ENCODE data around the gene MEIOSIN. TPM values are rescaled to one million over a fixed set of nuclear protein-coding genes. Genes with fewer than 3 reads are reported as not detected.

MEIOSIN gene
- total and polyA plus RNA-seq, 9 of the 15 experiments (the other 6 are each of a cell fraction or from before 2014, with no cell fraction given) = 0.06 to 2.0 (median 0.76) TPM

DNA sequence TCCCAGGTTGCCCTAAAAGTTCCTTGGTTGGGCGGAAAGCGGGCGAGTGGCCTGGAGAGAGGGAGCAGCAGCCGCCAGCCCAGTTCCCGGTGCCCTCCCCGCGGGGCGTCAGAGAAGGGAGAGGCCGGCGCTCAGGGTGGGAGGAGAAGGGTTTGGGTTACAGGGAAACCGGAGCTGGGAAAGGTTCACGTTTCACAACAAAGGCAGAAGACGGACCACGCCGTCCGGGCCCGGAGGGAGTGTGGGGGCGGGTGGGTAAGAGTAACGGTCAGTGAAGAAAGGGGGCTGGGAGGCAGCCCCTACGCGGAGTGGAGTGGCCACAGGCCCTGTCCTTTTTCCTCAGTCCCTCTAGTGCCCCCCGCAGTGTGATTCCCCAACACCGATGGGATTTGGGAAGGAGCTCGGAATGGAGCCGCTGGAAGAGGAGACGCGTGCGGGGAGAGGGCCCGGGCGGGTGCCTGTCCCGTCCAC, 34.2 kb downstream of the MEIOSIN start (continued):
- TF ChIP-seq ZNF512 (tag; IDR thresholded peaks at IDR 0.05) (no peak), RB1 (IDR thresholded peaks at IDR 0.05; ENCODE audit: low read depth) (0 out of 2 replicates have a peak, but pooled peaks have one; percentile 11), TGIF2 (CRISPR knock-in tag; IDR thresholded peaks at IDR 0.05) (0 out of 2 replicates have a peak, but pooled peaks have one; percentile 55), CHD1 (IDR thresholded peaks at IDR 0.05; ENCODE audit: low read length) (no peak), KDM1A (IDR thresholded peaks at IDR 0.05) (no peak), FUS (optimal IDR thresholded peaks at IDR 0.05; ENCODE audit: low read depth, low read length) (no peak), MLX (CRISPR knock-in tag; conservative IDR thresholded peaks at IDR 0.05) (no peak), EGR1 (conservative IDR thresholded peaks at IDR 0.05) (peak; percentile 92), BMI1 (IDR thresholded peaks at IDR 0.05; ENCODE audit: low read length) (no peak), TSC22D4 (tag; IDR thresholded peaks at IDR 0.05) (no peak), ZNF311 (CRISPR knock-in tag; IDR thresholded peaks at IDR 0.05) (no peak), ZBTB7A (IDR thresholded peaks at IDR 0.05; ENCODE audit: borderline replicate concordance, control insufficient read depth, low read depth, low read length) (peak; percentile 58; the same call in 1 of the 2 replicates), ADNP (tag; IDR thresholded peaks at IDR 0.05) (no peak), ERF (CRISPR knock-in tag; IDR thresholded peaks at IDR 0.05) (no peak), TRIM28 (IDR thresholded peaks at IDR 0.05) (no peak), CREB1 (IDR thresholded peaks at IDR 0.05) (no peak), CREB1 (CRISPR knock-in tag; IDR thresholded peaks at IDR 0.05) (peak; percentile 30; the same call in 1 of the 2 replicates), SAP30 (IDR thresholded peaks at IDR 0.05; ENCODE audit: borderline replicate concordance, insufficient read depth, low read depth, low read length, poor library complexity, severe bottlenecking) (peak; percentile 47), HDAC1 (IDR thresholded peaks at IDR 0.05) (no peak), YBX1 (IDR thresholded peaks at IDR 0.05) (no peak), SMARCE1 (IDR thresholded peaks at IDR 0.05) (peak; percentile 28; the same call in 1 of the 2 replicates), NCOA2 (IDR thresholded peaks at IDR 0.05; ENCODE audit: partially characterized antibody in 2 of 2) (no peak), NCOR1 (IDR thresholded peaks at IDR 0.05) (no peak; the same call in 1 of the 2 replicates), USF2 (CRISPR knock-in tag; IDR thresholded peaks at IDR 0.05) (no peak), POLR2AphosphoS2 (IDR thresholded peaks at IDR 0.05; ENCODE audit: low read length) (no peak), GABPB2 (CRISPR knock-in tag; conservative IDR thresholded peaks at IDR 0.05) (no peak), NR2C1 (IDR thresholded peaks at IDR 0.05) (no peak), NR2C1 (tag; IDR thresholded peaks at IDR 0.05) (no peak), ZNF79 (CRISPR knock-in tag; IDR thresholded peaks at IDR 0.05; ENCODE audit: low read depth) (no peak)
- TF ChIP-seq, protein P1, sequence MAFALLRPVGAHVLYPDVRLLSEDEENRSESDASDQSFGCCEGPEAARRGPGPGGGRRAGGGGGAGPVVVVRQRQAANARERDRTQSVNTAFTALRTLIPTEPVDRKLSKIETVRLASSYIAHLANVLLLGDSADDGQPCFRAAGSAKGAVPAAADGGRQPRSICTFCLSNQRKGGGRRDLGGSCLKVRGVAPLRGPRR (CRISPR knock-in tag; IDR thresholded peaks at IDR 0.05) = no peak
